HepG2 (cell line): ENCODE measurements around the gene MARVELD3. TPM values are rescaled to one million over a fixed set of nuclear protein-coding genes. Genes with fewer than 3 reads are reported as not detected.
A peak's percentile ranks its signal among the peaks of the same experiment; 100 is the strongest.
"Not testable (repeated sequence)": the region's sequence is repeated elsewhere in the genome, so short reads cannot be mapped to it uniquely, and the experiment has no call there.

ENCODE experiments used
- ATF3 ChIP-seq: sonication (generic); formaldehyde crosslinking; IDR thresholded peaks from 2 replicates; pipeline ENCODE4 v1.4.0; 2020; ENCODE audit warnings: missing genetic modification reagents
- DRAP1 ChIP-seq: IDR thresholded peaks from 2 replicates; pipeline ENCODE4 v1.6.1; 2016; ENCODE audit warnings: missing genetic modification reagents, missing compliant biosample characterization
- ERF ChIP-seq: IDR thresholded peaks from 2 replicates; pipeline ENCODE4 v1.6.1; 2018; ENCODE audit warnings: missing biosample characterization, missing genetic modification reagents
- FOXP4 ChIP-seq: sonication (generic); formaldehyde crosslinking; IDR thresholded peaks from 2 replicates; pipeline ENCODE4 v1.4.0; 2020; ENCODE audit warnings: missing genetic modification reagents
- HMG20A ChIP-seq: IDR thresholded peaks from 2 replicates; pipeline ENCODE4 v1.6.1; 2016; ENCODE audit warnings: borderline replicate concordance
- HNF4A ChIP-seq: sonication (generic); formaldehyde crosslinking; IDR thresholded peaks from 2 replicates; pipeline ENCODE4 v1.4.0; 2020; ENCODE audit warnings: missing genetic modification reagents
- IRF2 ChIP-seq: IDR thresholded peaks from 2 replicates; pipeline ENCODE4 v1.6.1; 2018; ENCODE audit warnings: missing genetic modification reagents, missing compliant biosample characterization
- JUND ChIP-seq: sonication (generic); formaldehyde crosslinking; IDR thresholded peaks from 2 replicates; pipeline ENCODE4 v1.8.0; 2022; ENCODE audit warnings: mild to moderate bottlenecking, missing genetic modification reagents
- MIXL1 ChIP-seq: IDR thresholded peaks from 2 replicates; pipeline ENCODE4 v1.6.1; 2016
- NKX3-1 ChIP-seq: sonication (generic); formaldehyde crosslinking; IDR thresholded peaks from 2 replicates; pipeline ENCODE4 v1.5.0; 2020; ENCODE audit warnings: missing genetic modification reagents
- NR2F6 ChIP-seq, 2 experiments: IDR thresholded peaks; 2 replicates each; pipeline ENCODE4 v1.6.1; 2016; ENCODE audit warnings: antibody characterized with exemption in 1 of 2, mild to moderate bottlenecking in 1 of 2
- PAXIP1 ChIP-seq: sonication (generic); formaldehyde crosslinking; conservative IDR thresholded peaks from 2 replicates; pipeline ENCODE4 v1.4.0; 2020; ENCODE audit warnings: mild to moderate bottlenecking, missing genetic modification reagents, moderate library complexity
- RERE ChIP-seq: IDR thresholded peaks from 2 replicates; pipeline ENCODE4 v1.6.1; 2016; ENCODE audit warnings: low read depth, missing genetic modification reagents, missing compliant biosample characterization
- RXRB ChIP-seq: IDR thresholded peaks from 2 replicates; pipeline ENCODE4 v1.6.1; 2016; ENCODE audit warnings: borderline replicate concordance, missing genetic modification reagents, missing compliant biosample characterization
- SOX5 ChIP-seq: IDR thresholded peaks from 2 replicates; pipeline ENCODE4 v1.6.1; 2016; ENCODE audit warnings: borderline replicate concordance
- TCF7 ChIP-seq: sonication (generic); IDR thresholded peaks from 2 replicates; pipeline ENCODE4 v1.6.1; 2016; ENCODE audit warnings: antibody characterized with exemption, low read depth
- ZBTB7B ChIP-seq: sonication (generic); formaldehyde crosslinking; IDR thresholded peaks from 2 replicates; pipeline ENCODE4 v1.4.0; 2020; ENCODE audit warnings: missing genetic modification reagents
- ZKSCAN8 ChIP-seq: IDR thresholded peaks from 2 replicates; pipeline ENCODE4 v1.6.1; 2016; ENCODE audit warnings: borderline replicate concordance, missing genetic modification reagents, missing compliant biosample characterization
- ZNF12 ChIP-seq: sonication (generic); formaldehyde crosslinking; IDR thresholded peaks from 2 replicates; pipeline ENCODE4 v1.5.0; 2020; ENCODE audit warnings: missing genetic modification reagents
- ZNF644 ChIP-seq: IDR thresholded peaks from 2 replicates; pipeline ENCODE4 v1.6.1; 2016; ENCODE audit warnings: low read depth
- polyA plus RNA-seq, 8 experiments: library from polyadenylated mRNA; depleted of rRNA in 3 of 8; stranded (reverse) in 7 of 8; unstranded in 1 of 8; fragments of >200 nt; fragmentation: Illumina TruSeq in 4 of 8; extraction: Trizol in 4 of 8; gene quantifications; 2 replicates each; pipeline versions ENCODE4 v1.2.1 to v1.2.3, GENCODE V29; 2011 to 2016; ENCODE audit warnings: low read depth in 4 of 8, missing spikeins in 1 of 8, mixed read lengths in 1 of 8; ENCODE audit not compliant: insufficient read depth in 1 of 8
- total RNA-seq, 5 experiments: library from RNA; depleted of rRNA; stranded (reverse); fragments of >200 nt; fragmentation: Illumina TruSeq; extraction: Trizol; gene quantifications; 2 replicates each; pipeline ENCODE4 v1.2.3, GENCODE V29; 2016; ENCODE audit warnings: low read depth in 1 of 5

MARVELD3 gene
- total and polyA plus RNA-seq, 2 of the 13 experiments (the other 11 are each of a cell fraction or from before 2014, with no cell fraction given): 4.8 to 5.6 TPM

GRCh38 chr16:71598426-71598825, 27.6 kb upstream of the MARVELD3 start (continued):
- TF ChIP-seq ERF (peak; percentile 48; the same call in 1 of the 2 replicates), MIXL1 (CRISPR knock-in tag) (peak; percentile 89), ZNF12 (peak; percentile 78; the same call in 1 of the 2 replicates), HMG20A (CRISPR knock-in tag) (peak; percentile 93), NKX3-1 (CRISPR knock-in tag) (peak; percentile 57; the same call in 1 of the 2 replicates), IRF2 (peak; percentile 45; the same call in 1 of the 2 replicates), PAXIP1 (peak; percentile 87), RERE (peak; percentile 69; the same call in 1 of the 2 replicates), HNF4A (CRISPR knock-in tag) (peak; percentile 33; the same call in 1 of the 2 replicates), ZKSCAN8 (CRISPR knock-in tag) (peak; percentile 86; the same call in 1 of the 2 replicates), TCF7 (peak; percentile 33; the same call in 1 of the 2 replicates), FOXP4 (CRISPR knock-in tag) (peak; percentile 76), JUND (peak; percentile 65; the same call in 1 of the 2 replicates), RXRB (CRISPR knock-in tag) (peak; percentile 61), ZBTB7B (0 out of 2 replicates have a peak, but pooled peaks have one; percentile 43), NR2F6 (CRISPR knock-in tag; IDR thresholded peaks at IDR 0.05) (peak; percentile 23; the same call in 1 of the 2 replicates), ATF3 (CRISPR knock-in tag) (peak; percentile 92), SOX5 (CRISPR knock-in tag) (peak; percentile 83), ZNF644 (CRISPR knock-in tag) (peak; percentile 89), DRAP1 (CRISPR knock-in tag) (0 out of 2 replicates have a peak, but pooled peaks have one; percentile 24)
- TF ChIP-seq NR2F6 (IDR thresholded peaks at IDR 0.05): not testable (repeated sequence)
